Measurements from ENCODE around the gene PRR7.

The PRR7 gene

GRCh38 chr5:177459357-177459756 is 12.7 kb downstream of the PRR7 start:
- H3K9me3 ChIP-seq (ENCODE audit: control insufficient read depth, insufficient read depth, low read depth, low read length): no peaks in the 10 kb centered on the region
- H3K27ac ChIP-seq (ENCODE audit: extremely low read depth, low read depth, low read length): no peak overlapping the region
- POLR2A ChIA-PET: interaction anchor here (0.7 to 5.4 kb wide), 4 partner anchors 10 to 36 kb away, joined by 3 to 89 read pairs (median 3); partner anchors contain the start of gene PDLIM7
- no peak overlapping the region for H3K4me3 ChIP-seq (ENCODE audit: low read depth, low read length)
- peaks cover 4 to 60% of the 10 kb centered on the region in 2 experiments; a peak in 2 of 3 replicates for H3K36me3 ChIP-seq (ENCODE audit: control insufficient read depth in 2 of 2, insufficient read depth in 1 of 2, low read length in 2 of 2)
- CTCF ChIA-PET: interaction anchor here (1.0 to 2.9 kb wide), 2 partner anchors 37 to 42 kb away, joined by 3 to 23 read pairs; partner anchors contain the start of gene PDLIM7
- H3K4me1 ChIP-seq (ENCODE audit: control insufficient read depth, insufficient read depth, low read length): peaks cover 3% of the 10 kb centered on the region
- TF ChIP-seq KLF10 (tag by site-specific recombination; IDR thresholded peaks at IDR 0.05): no peak
- no peak for TF ChIP-seq BCL11B (tag by site-specific recombination; IDR thresholded peaks at IDR 0.05; ENCODE audit: low read depth)
- TF ChIP-seq ZNF513 (tag by site-specific recombination; IDR thresholded peaks at IDR 0.05): peak; percentile 60; the same call in 1 of the 2 replicates

GRCh38 chr5:177459819-177460628 is 13.4 kb downstream of the PRR7 start:
- ChIA-PET POLR2A (interaction anchor here (0.7 to 1.4 kb wide), 4 partner anchors 11 to 33 kb away, joined by 3 read pairs; no protein-coding TSS in a partner anchor), CTCF (interaction anchor here (1.0 kb wide), 2 partner anchors 41 to 69 kb away, joined by 3 read pairs; no protein-coding TSS in a partner anchor)
- H3K36me3 ChIP-seq (ENCODE audit: control insufficient read depth in 2 of 2, insufficient read depth in 1 of 2, low read length in 2 of 2): peaks cover 6 to 60% of the 10 kb centered on the region in 2 experiments; a peak in 2 of 3 replicates
- peaks cover 3% of the 10 kb centered on the region for H3K4me1 ChIP-seq (ENCODE audit: control insufficient read depth, insufficient read depth, low read length)
- no peaks in the 10 kb centered on the region for H3K9me3 ChIP-seq (ENCODE audit: control insufficient read depth, insufficient read depth, low read depth, low read length)
- no peak overlapping the region for H3K27ac ChIP-seq (ENCODE audit: extremely low read depth, low read depth, low read length)
- no peak overlapping the region for H3K4me3 ChIP-seq (ENCODE audit: low read depth, low read length)
- TF ChIP-seq SCRT1 (tag by site-specific recombination; IDR thresholded peaks at IDR 0.05; ENCODE audit: borderline replicate concordance) (no peak), ZNF600 (tag by site-specific recombination; IDR thresholded peaks at IDR 0.05) (peak; percentile 74; the same call in 1 of the 2 replicates), ZNF621 (tag by site-specific recombination; IDR thresholded peaks at IDR 0.05) (no peak), GLIS2 (tag by site-specific recombination; IDR thresholded peaks at IDR 0.05) (peak; percentile 25; the same call in 1 of the 2 replicates), ZIC2 (tag by site-specific recombination; IDR thresholded peaks at IDR 0.05) (peak; percentile 93), GLIS1 (tag by site-specific recombination; IDR thresholded peaks at IDR 0.05) (peak; percentile 36)

- Histone ChIP-seq H3K4me3 (ENCODE audit: low read depth, low read length) (no peak overlapping the region), H3K9me3 (ENCODE audit: control insufficient read depth, insufficient read depth, low read depth, low read length) (no peaks in the 10 kb centered on the region), H3K4me1 (ENCODE audit: control insufficient read depth, insufficient read depth, low read length) (no peaks in the 10 kb centered on the region), H3K36me3 (ENCODE audit: control insufficient read depth in 2 of 2, insufficient read depth in 1 of 2, low read length in 2 of 2) (peaks cover 19 to 76% of the 10 kb centered on the region in 2 experiments; a peak in 2 of 3 replicates), H3K27ac (ENCODE audit: extremely low read depth, low read depth, low read length) (no peak overlapping the region)
- POLR2A ChIA-PET: interaction anchor here (1.6 kb wide), 1 partner anchor 10 kb away, joined by 8 read pairs; no protein-coding TSS in a partner anchor
- TF ChIP-seq ZIC2 (tag by site-specific recombination; IDR thresholded peaks at IDR 0.05) (peak; percentile 14; the same call in 1 of the 2 replicates), ZNF596 (tag by site-specific recombination; IDR thresholded peaks at IDR 0.05) (no peak), ZNF791 (tag by site-specific recombination; IDR thresholded peaks at IDR 0.05) (no peak), EGR2 (tag by site-specific recombination; IDR thresholded peaks at IDR 0.05; ENCODE audit: low read depth) (peak; percentile 67), ZFHX2 (tag by site-specific recombination; conservative IDR thresholded peaks at IDR 0.05) (peak; percentile 51; the same call in 1 of the 2 replicates)
- CTCF ChIA-PET: interaction anchor here (0.6 kb wide), 1 partner anchor 114 kb away, joined by 3 read pairs; no protein-coding TSS in a partner anchor
These were observed 15.5 kb downstream of the PRR7 start for GRCh38 chr5:177462021-177462670.

- POLR2A ChIA-PET: interaction anchor here (1.0 to 2.2 kb wide), 2 partner anchors 10 to 11 kb away, joined by 3 to 8 read pairs; no protein-coding TSS in a partner anchor
- Histone ChIP-seq H3K36me3 (ENCODE audit: control insufficient read depth in 2 of 2, insufficient read depth in 1 of 2, low read length in 2 of 2) (peaks cover 19 to 73% of the 10 kb centered on the region in 2 experiments; a peak in 2 of 3 replicates), H3K9me3 (ENCODE audit: control insufficient read depth, insufficient read depth, low read depth, low read length) (no peaks in the 10 kb centered on the region), H3K4me1 (ENCODE audit: control insufficient read depth, insufficient read depth, low read length) (no peaks in the 10 kb centered on the region), H3K4me3 (ENCODE audit: low read depth, low read length) (no peak overlapping the region), H3K27ac (ENCODE audit: extremely low read depth, low read depth, low read length) (no peak overlapping the region)
- CTCF ChIA-PET: interaction anchor here (0.7 to 1.6 kb wide), 3 partner anchors 8 to 39 kb away, joined by 4 read pairs; no protein-coding TSS in a partner anchor
- no peak for TF ChIP-seq PRDM1 (tag by site-specific recombination; IDR thresholded peaks at IDR 0.05)
- no peak for TF ChIP-seq ZNF645 (tag by site-specific recombination; IDR thresholded peaks at IDR 0.05)
- no peak for TF ChIP-seq ZNF391 (tag by site-specific recombination; IDR thresholded peaks at IDR 0.05; ENCODE audit: borderline replicate concordance, low read depth)
- TF ChIP-seq ZNF214 (tag by site-specific recombination; IDR thresholded peaks at IDR 0.05; ENCODE audit: borderline replicate concordance): no peak
- 0 out of 2 replicates have a peak, but pooled peaks have one; percentile 12 for TF ChIP-seq ZNF184 (tag by site-specific recombination; IDR thresholded peaks at IDR 0.05)
- no peak for TF ChIP-seq ZSCAN18 (tag by site-specific recombination; IDR thresholded peaks at IDR 0.05)
- no peak for TF ChIP-seq ZNF114 (tag by site-specific recombination; IDR thresholded peaks at IDR 0.05)
- no peak for TF ChIP-seq ZNF10 (tag by site-specific recombination; IDR thresholded peaks at IDR 0.05)
These were observed 18.4 kb downstream of the PRR7 start for GRCh38 chr5:177465044-177465443.
